Measurements from ENCODE around the gene ANAPC10.

The ANAPC10 gene

GRCh38 chr4:145131848-145132247, 33.9 kb upstream of the ANAPC10 start:
- TF ChIP-seq ISL1 (CRISPR knock-in tag; IDR thresholded peaks at IDR 0.05) (no peak), ESRRG (CRISPR knock-in tag; IDR thresholded peaks at IDR 0.05) (no peak), PATZ1 (CRISPR knock-in tag; IDR thresholded peaks at IDR 0.05; ENCODE audit: borderline replicate concordance) (no peak), POU6F1 (CRISPR knock-in tag; IDR thresholded peaks at IDR 0.05; ENCODE audit: borderline replicate concordance, low read depth) (no peak), SNAI2 (CRISPR knock-in tag; IDR thresholded peaks at IDR 0.05) (no peak), RARB (CRISPR knock-in tag; IDR thresholded peaks at IDR 0.05) (no peak), ZFP3 (CRISPR knock-in tag; IDR thresholded peaks at IDR 0.05) (no peak), ARNTL (CRISPR knock-in tag; IDR thresholded peaks at IDR 0.05; ENCODE audit: borderline replicate concordance, low read depth) (no peak), BACH2 (CRISPR knock-in tag; IDR thresholded peaks at IDR 0.05; ENCODE audit: borderline replicate concordance) (no peak), PPARA (CRISPR knock-in tag; IDR thresholded peaks at IDR 0.05; ENCODE audit: borderline replicate concordance) (no peak)
- TF ChIP-seq, protein P1, sequence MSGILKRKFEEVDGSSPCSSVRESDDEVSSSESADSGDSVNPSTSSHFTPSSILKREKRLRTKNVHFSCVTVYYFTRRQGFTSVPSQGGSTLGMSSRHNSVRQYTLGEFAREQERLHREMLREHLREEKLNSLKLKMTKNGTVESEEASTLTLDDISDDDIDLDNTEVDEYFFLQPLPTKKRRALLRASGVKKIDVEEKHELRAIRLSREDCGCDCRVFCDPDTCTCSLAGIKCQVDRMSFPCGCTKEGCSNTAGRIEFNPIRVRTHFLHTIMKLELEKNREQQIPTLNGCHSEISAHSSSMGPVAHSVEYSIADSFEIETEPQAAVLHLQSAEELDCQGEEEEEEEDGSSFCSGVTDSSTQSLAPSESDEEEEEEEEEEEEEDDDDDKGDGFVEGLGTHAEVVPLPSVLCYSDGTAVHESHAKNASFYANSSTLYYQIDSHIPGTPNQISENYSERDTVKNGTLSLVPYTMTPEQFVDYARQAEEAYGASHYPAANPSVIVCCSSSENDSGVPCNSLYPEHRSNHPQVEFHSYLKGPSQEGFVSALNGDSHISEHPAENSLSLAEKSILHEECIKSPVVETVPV (CRISPR knock-in tag; IDR thresholded peaks at IDR 0.05): no peak
- ATAC-seq: no peak

- TF ChIP-seq ZC3H10 (CRISPR knock-in tag; IDR thresholded peaks at IDR 0.05): no peak
- TF ChIP-seq GLIS3 (CRISPR knock-in tag; IDR thresholded peaks at IDR 0.05): no peak
- peak; percentile 14; the same call in 1 of the 2 replicates for TF ChIP-seq PATZ1 (CRISPR knock-in tag; IDR thresholded peaks at IDR 0.05; ENCODE audit: borderline replicate concordance)
- TF ChIP-seq PPARA (CRISPR knock-in tag; IDR thresholded peaks at IDR 0.05; ENCODE audit: borderline replicate concordance): no peak
- TF ChIP-seq, protein P1 (CRISPR knock-in tag; IDR thresholded peaks at IDR 0.05): no peak
- no peak for TF ChIP-seq ZNF8 (CRISPR knock-in tag; IDR thresholded peaks at IDR 0.05)
- peak; percentile 85 for ATAC-seq
These were observed 32.9 kb upstream of the ANAPC10 start for GRCh38 chr4:145130788-145131399.

GRCh38 chr4:145130130-145130529, 32.1 kb upstream of the ANAPC10 start:
- ATAC-seq: no peak
- no peak for TF ChIP-seq SNAI2 (CRISPR knock-in tag; IDR thresholded peaks at IDR 0.05)
- no peak for TF ChIP-seq ISL1 (CRISPR knock-in tag; IDR thresholded peaks at IDR 0.05)
- TF ChIP-seq PPARA (CRISPR knock-in tag; IDR thresholded peaks at IDR 0.05; ENCODE audit: borderline replicate concordance): no peak
- TF ChIP-seq BACH2 (CRISPR knock-in tag; IDR thresholded peaks at IDR 0.05; ENCODE audit: borderline replicate concordance): no peak
- TF ChIP-seq GLIS3 (CRISPR knock-in tag; IDR thresholded peaks at IDR 0.05): no peak
- no peak for TF ChIP-seq POU6F1 (CRISPR knock-in tag; IDR thresholded peaks at IDR 0.05; ENCODE audit: borderline replicate concordance, low read depth)
- TF ChIP-seq RARB (CRISPR knock-in tag; IDR thresholded peaks at IDR 0.05): no peak
- no peak for TF ChIP-seq ZC3H10 (CRISPR knock-in tag; IDR thresholded peaks at IDR 0.05)
- TF ChIP-seq OSR1 (CRISPR knock-in tag; IDR thresholded peaks at IDR 0.05): no peak
- no peak for TF ChIP-seq ZNF8 (CRISPR knock-in tag; IDR thresholded peaks at IDR 0.05)
- TF ChIP-seq CSDC2 (CRISPR knock-in tag; IDR thresholded peaks at IDR 0.05): no peak
- no peak for TF ChIP-seq TCF4 (CRISPR knock-in tag; IDR thresholded peaks at IDR 0.05; ENCODE audit: borderline replicate concordance)
- TF ChIP-seq, protein P1 (CRISPR knock-in tag; IDR thresholded peaks at IDR 0.05): no peak
- TF ChIP-seq PATZ1 (CRISPR knock-in tag; IDR thresholded peaks at IDR 0.05; ENCODE audit: borderline replicate concordance): no peak
- no peak for TF ChIP-seq ZNF70 (CRISPR knock-in tag; IDR thresholded peaks at IDR 0.05)
- no peak for TF ChIP-seq ZFP30 (CRISPR knock-in tag; IDR thresholded peaks at IDR 0.05)
- TF ChIP-seq ESRRG (CRISPR knock-in tag; IDR thresholded peaks at IDR 0.05): no peak
